ENCODE measurements around the gene GBP5.

DNA sequence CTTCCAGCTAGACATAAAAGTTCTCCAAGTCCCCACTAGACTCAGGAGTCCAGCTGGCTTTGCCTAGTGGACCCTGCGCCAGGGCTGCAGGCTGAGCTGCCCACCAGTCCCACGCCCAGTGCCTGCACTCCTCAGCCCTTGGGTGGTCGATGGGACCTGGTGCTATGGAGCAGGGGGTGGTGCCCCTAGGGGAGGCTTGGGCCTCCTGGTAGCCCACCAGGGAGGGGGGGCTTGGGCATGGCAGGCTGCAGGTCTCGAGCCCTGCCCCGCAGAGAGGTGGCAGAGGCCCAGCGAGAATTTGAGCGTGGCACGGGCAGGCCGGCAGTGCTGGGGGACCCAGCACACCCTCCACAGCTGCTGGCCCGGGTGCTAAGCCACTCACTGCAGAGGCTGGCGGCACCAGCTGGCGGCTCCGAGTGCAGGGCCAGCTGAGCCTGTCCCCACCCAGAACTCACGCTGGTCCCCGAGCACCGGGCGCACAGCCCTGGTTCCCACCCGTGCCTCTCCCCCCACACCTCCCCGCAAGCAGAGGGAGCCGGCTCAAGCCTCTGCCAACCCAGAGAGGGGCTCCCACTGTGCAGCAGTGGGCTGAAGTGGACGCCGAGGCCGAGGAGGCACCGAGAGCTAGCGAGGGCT is 30.2 kb upstream of the GBP5 start:
- TF ChIP-seq, protein P1, sequence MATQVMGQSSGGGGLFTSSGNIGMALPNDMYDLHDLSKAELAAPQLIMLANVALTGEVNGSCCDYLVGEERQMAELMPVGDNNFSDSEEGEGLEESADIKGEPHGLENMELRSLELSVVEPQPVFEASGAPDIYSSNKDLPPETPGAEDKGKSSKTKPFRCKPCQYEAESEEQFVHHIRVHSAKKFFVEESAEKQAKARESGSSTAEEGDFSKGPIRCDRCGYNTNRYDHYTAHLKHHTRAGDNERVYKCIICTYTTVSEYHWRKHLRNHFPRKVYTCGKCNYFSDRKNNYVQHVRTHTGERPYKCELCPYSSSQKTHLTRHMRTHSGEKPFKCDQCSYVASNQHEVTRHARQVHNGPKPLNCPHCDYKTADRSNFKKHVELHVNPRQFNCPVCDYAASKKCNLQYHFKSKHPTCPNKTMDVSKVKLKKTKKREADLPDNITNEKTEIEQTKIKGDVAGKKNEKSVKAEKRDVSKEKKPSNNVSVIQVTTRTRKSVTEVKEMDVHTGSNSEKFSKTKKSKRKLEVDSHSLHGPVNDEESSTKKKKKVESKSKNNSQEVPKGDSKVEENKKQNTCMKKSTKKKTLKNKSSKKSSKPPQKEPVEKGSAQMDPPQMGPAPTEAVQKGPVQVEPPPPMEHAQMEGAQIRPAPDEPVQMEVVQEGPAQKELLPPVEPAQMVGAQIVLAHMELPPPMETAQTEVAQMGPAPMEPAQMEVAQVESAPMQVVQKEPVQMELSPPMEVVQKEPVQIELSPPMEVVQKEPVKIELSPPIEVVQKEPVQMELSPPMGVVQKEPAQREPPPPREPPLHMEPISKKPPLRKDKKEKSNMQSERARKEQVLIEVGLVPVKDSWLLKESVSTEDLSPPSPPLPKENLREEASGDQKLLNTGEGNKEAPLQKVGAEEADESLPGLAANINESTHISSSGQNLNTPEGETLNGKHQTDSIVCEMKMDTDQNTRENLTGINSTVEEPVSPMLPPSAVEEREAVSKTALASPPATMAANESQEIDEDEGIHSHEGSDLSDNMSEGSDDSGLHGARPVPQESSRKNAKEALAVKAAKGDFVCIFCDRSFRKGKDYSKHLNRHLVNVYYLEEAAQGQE (IDR thresholded peaks at IDR 0.05; ENCODE audit: insufficient read depth in 1 of 2, low read depth in 2 of 2, low read length in 2 of 2), result no peak
- TF ChIP-seq SIN3A (IDR thresholded peaks at IDR 0.05; ENCODE audit: borderline replicate concordance, insufficient read depth, low read length), result no peak
- TF ChIP-seq POLR2AphosphoS5 (IDR thresholded peaks at IDR 0.05; ENCODE audit: low read depth, low read length), result no peak
